HepG2 (cell line): ENCODE results near the gene SULT1B1. TPM values are rescaled to one million over a fixed set of nuclear protein-coding genes. Genes with fewer than 3 reads are reported as not detected.
A peak's percentile ranks its signal among the peaks of the same experiment; 100 is the strongest.

Experiments used
- HMG20A ChIP-seq: IDR thresholded peaks from 2 replicates; pipeline ENCODE4 v1.6.1; 2016; ENCODE audit warnings: borderline replicate concordance
- IRF2 ChIP-seq: IDR thresholded peaks from 2 replicates; pipeline ENCODE4 v1.6.1; 2018; ENCODE audit warnings: missing genetic modification reagents, missing compliant biosample characterization
- MXD4 ChIP-seq: IDR thresholded peaks from 2 replicates; pipeline ENCODE4 v1.6.1; 2016; ENCODE audit warnings: mild to moderate bottlenecking, missing biosample characterization, missing genetic modification reagents
- NCOA1 ChIP-seq: sonication (generic); formaldehyde crosslinking; IDR thresholded peaks from 2 replicates; pipeline ENCODE4 v1.9.0; 2021; ENCODE audit warnings: missing genetic modification reagents
- NFYC ChIP-seq: IDR thresholded peaks from 2 replicates; pipeline ENCODE4 v1.6.1; 2016; ENCODE audit warnings: missing genetic modification reagents, missing compliant biosample characterization
- POLR2AphosphoS5 ChIP-seq: IDR thresholded peaks from 2 replicates; pipeline ENCODE4 v1.6.1; 2012; ENCODE audit warnings: low read depth, low read length
- REPIN1 ChIP-seq: sonication (generic); formaldehyde crosslinking; IDR thresholded peaks from 2 replicates; pipeline ENCODE4 v1.8.0; 2022; ENCODE audit warnings: missing genetic modification reagents, low read depth, mild to moderate bottlenecking, borderline replicate concordance
- TBL1XR1 ChIP-seq: fragments of 150-350 bp; IDR thresholded peaks from 2 replicates; pipeline ENCODE4 v1.6.1; 2014; ENCODE audit warnings: borderline replicate concordance, low read length; ENCODE audit not compliant: partially characterized antibody
- TCF7 ChIP-seq: sonication (generic); IDR thresholded peaks from 2 replicates; pipeline ENCODE4 v1.6.1; 2016; ENCODE audit warnings: antibody characterized with exemption, low read depth
- TCF7L2 ChIP-seq: IDR thresholded peaks from 2 replicates; pipeline ENCODE4 v1.6.1; 2011; ENCODE audit warnings: mild to moderate bottlenecking, low read depth, low read length, moderate library complexity
- ZNF264 ChIP-seq: sonication (generic); formaldehyde crosslinking; IDR thresholded peaks from 2 replicates; pipeline ENCODE4 v1.4.0; 2020; ENCODE audit warnings: missing genetic modification reagents
- ZNF3 ChIP-seq: IDR thresholded peaks from 2 replicates; pipeline ENCODE4 v1.7.0; 2017; ENCODE audit warnings: inconsistent platforms
- ZNF34 ChIP-seq: sonication (generic); formaldehyde crosslinking; IDR thresholded peaks from 2 replicates; pipeline ENCODE4 v1.4.0; 2020; ENCODE audit warnings: mild to moderate bottlenecking, missing genetic modification reagents, borderline replicate concordance
- ZNF552 ChIP-seq: sonication (generic); formaldehyde crosslinking; IDR thresholded peaks from 2 replicates; pipeline ENCODE4 v1.9.0; 2022; ENCODE audit warnings: missing genetic modification reagents, mild to moderate bottlenecking, borderline replicate concordance
- ZNF761 ChIP-seq: sonication (generic); formaldehyde crosslinking; conservative IDR thresholded peaks from 2 replicates; pipeline ENCODE4 v1.4.0; 2020; ENCODE audit warnings: mild to moderate bottlenecking, missing genetic modification reagents
- ZNF83 ChIP-seq: sonication (generic); formaldehyde crosslinking; IDR thresholded peaks from 2 replicates; pipeline ENCODE4 v1.4.0; 2020; ENCODE audit warnings: missing genetic modification reagents, mild to moderate bottlenecking, borderline replicate concordance
- polyA plus RNA-seq, 8 experiments: library from polyadenylated mRNA; depleted of rRNA in 3 of 8; stranded (reverse) in 7 of 8; unstranded in 1 of 8; fragments of >200 nt; fragmentation: Illumina TruSeq in 4 of 8; extraction: Trizol in 4 of 8; gene quantifications; 2 replicates each; pipeline versions ENCODE4 v1.2.1 to v1.2.3, GENCODE V29; 2011 to 2016; ENCODE audit warnings: low read depth in 4 of 8, missing spikeins in 1 of 8, mixed read lengths in 1 of 8; ENCODE audit not compliant: insufficient read depth in 1 of 8
- total RNA-seq, 5 experiments: library from RNA; depleted of rRNA; stranded (reverse); fragments of >200 nt; fragmentation: Illumina TruSeq; extraction: Trizol; gene quantifications; 2 replicates each; pipeline ENCODE4 v1.2.3, GENCODE V29; 2016; ENCODE audit warnings: low read depth in 1 of 5
- TF ChIP-seq, protein P1 (sequence below): sonication (generic); formaldehyde crosslinking; IDR thresholded peaks from 2 replicates; pipeline ENCODE4 v1.5.0; 2020; ENCODE audit warnings: mild to moderate bottlenecking, missing genetic modification reagents, borderline replicate concordance
- TF ChIP-seq, protein P2 (sequence below), 2 experiments: sonication (generic) in 1 of 2; formaldehyde crosslinking in 1 of 2; IDR thresholded peaks; 2 replicates each; pipeline versions ENCODE4 v1.6.1 to v1.9.0; 2014 to 2022; ENCODE audit warnings: antibody characterized with exemption in 1 of 2, borderline replicate concordance in 1 of 2, inconsistent platforms in 1 of 2, low read depth in 1 of 2, missing genetic modification reagents in 1 of 2
- TF ChIP-seq, protein P3 (sequence below): IDR thresholded peaks from 2 replicates; pipeline ENCODE4 v1.6.1; 2018; ENCODE audit warnings: missing genetic modification reagents

The SULT1B1 gene
- total and polyA plus RNA-seq, 2 of the 13 experiments (the other 11 are each of a cell fraction or from before 2014, with no cell fraction given) = 0.20 to 0.25 TPM

DNA sequence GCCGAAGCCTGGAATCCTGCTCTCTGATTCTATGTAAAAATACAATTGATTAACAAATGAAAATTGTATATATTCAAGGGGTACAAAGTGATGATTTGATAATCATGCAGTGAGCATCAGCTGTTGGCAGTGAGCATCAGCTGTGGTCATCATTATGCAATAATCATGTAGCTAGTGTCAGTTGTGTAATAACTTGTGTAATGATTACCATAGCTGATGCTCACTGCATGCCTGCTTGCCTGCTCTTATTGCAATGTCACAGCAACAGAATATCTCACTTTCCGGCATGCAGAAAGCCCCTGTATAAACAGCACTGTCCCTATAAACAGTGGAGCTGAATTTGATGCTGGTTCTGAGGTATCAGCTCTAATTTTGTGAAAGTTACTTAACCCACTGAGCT lies 46.8 kb downstream of the SULT1B1 start (continued):
- TF ChIP-seq REPIN1 (CRISPR knock-in tag) (no peak), TCF7L2 (no peak), NFYC (CRISPR knock-in tag) (no peak), IRF2 (CRISPR knock-in tag) (0 out of 2 replicates have a peak, but pooled peaks have one; percentile 36), TBL1XR1 (peak; percentile 93), ZNF34 (CRISPR knock-in tag) (no peak), ZNF761 (no peak), HMG20A (CRISPR knock-in tag) (peak; percentile 88), ZNF552 (no peak), TCF7 (no peak), ZNF3 (CRISPR knock-in tag) (0 out of 2 replicates have a peak, but pooled peaks have one; percentile 36), MXD4 (CRISPR knock-in tag) (no peak), ZNF83 (CRISPR knock-in tag) (no peak), NCOA1 (CRISPR knock-in tag) (no peak), ZNF264 (CRISPR knock-in tag) (no peak), POLR2AphosphoS5 (no peak)
- TF ChIP-seq, protein P1, sequence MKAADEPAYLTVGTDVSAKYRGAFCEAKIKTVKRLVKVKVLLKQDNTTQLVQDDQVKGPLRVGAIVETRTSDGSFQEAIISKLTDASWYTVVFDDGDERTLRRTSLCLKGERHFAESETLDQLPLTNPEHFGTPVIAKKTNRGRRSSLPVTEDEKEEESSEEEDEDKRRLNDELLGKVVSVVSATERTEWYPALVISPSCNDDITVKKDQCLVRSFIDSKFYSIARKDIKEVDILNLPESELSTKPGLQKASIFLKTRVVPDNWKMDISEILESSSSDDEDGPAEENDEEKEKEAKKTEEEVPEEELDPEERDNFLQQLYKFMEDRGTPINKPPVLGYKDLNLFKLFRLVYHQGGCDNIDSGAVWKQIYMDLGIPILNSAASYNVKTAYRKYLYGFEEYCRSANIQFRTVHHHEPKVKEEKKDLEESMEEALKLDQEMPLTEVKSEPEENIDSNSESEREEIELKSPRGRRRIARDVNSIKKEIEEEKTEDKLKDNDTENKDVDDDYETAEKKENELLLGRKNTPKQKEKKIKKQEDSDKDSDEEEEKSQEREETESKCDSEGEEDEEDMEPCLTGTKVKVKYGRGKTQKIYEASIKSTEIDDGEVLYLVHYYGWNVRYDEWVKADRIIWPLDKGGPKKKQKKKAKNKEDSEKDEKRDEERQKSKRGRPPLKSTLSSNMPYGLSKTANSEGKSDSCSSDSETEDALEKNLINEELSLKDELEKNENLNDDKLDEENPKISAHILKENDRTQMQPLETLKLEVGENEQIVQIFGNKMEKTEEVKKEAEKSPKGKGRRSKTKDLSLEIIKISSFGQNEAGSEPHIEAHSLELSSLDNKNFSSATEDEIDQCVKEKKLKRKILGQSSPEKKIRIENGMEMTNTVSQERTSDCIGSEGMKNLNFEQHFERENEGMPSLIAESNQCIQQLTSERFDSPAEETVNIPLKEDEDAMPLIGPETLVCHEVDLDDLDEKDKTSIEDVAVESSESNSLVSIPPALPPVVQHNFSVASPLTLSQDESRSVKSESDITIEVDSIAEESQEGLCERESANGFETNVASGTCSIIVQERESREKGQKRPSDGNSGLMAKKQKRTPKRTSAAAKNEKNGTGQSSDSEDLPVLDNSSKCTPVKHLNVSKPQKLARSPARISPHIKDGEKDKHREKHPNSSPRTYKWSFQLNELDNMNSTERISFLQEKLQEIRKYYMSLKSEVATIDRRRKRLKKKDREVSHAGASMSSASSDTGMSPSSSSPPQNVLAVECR (CRISPR knock-in tag) = no peak; the same call in 1 of the 2 replicates
- TF ChIP-seq, protein P2, sequence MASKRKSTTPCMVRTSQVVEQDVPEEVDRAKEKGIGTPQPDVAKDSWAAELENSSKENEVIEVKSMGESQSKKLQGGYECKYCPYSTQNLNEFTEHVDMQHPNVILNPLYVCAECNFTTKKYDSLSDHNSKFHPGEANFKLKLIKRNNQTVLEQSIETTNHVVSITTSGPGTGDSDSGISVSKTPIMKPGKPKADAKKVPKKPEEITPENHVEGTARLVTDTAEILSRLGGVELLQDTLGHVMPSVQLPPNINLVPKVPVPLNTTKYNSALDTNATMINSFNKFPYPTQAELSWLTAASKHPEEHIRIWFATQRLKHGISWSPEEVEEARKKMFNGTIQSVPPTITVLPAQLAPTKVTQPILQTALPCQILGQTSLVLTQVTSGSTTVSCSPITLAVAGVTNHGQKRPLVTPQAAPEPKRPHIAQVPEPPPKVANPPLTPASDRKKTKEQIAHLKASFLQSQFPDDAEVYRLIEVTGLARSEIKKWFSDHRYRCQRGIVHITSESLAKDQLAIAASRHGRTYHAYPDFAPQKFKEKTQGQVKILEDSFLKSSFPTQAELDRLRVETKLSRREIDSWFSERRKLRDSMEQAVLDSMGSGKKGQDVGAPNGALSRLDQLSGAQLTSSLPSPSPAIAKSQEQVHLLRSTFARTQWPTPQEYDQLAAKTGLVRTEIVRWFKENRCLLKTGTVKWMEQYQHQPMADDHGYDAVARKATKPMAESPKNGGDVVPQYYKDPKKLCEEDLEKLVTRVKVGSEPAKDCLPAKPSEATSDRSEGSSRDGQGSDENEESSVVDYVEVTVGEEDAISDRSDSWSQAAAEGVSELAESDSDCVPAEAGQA (IDR thresholded peaks at IDR 0.05; ENCODE audit: low read depth) = no peak
- TF ChIP-seq, protein P2 (CRISPR knock-in tag; IDR thresholded peaks at IDR 0.05; ENCODE audit: borderline replicate concordance) = no peak
- TF ChIP-seq, protein P3, sequence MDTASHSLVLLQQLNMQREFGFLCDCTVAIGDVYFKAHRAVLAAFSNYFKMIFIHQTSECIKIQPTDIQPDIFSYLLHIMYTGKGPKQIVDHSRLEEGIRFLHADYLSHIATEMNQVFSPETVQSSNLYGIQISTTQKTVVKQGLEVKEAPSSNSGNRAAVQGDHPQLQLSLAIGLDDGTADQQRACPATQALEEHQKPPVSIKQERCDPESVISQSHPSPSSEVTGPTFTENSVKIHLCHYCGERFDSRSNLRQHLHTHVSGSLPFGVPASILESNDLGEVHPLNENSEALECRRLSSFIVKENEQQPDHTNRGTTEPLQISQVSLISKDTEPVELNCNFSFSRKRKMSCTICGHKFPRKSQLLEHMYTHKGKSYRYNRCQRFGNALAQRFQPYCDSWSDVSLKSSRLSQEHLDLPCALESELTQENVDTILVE = peak; percentile 75
